OCI-LY3 (cell line): ENCODE measurements around the gene SMYD3.

Source experiments
- EZH2phosphoT487 ChIP-seq: fragments of 200-600 bp; shearing (Covaris generic); IDR thresholded peaks from 2 replicates; pipeline ENCODE4 v1.6.1; 2018; ENCODE audit warnings: antibody characterized with exemption, mixed run types, low read depth
- TF ChIP-seq, protein P1 (sequence below): fragments of 200-600, 300-600 bp; sonication (generic); IDR thresholded peaks from 2 replicates; pipeline ENCODE4 v1.5.1; 2014; ENCODE audit warnings: antibody characterized with exemption, low read length, low read depth

DNA sequence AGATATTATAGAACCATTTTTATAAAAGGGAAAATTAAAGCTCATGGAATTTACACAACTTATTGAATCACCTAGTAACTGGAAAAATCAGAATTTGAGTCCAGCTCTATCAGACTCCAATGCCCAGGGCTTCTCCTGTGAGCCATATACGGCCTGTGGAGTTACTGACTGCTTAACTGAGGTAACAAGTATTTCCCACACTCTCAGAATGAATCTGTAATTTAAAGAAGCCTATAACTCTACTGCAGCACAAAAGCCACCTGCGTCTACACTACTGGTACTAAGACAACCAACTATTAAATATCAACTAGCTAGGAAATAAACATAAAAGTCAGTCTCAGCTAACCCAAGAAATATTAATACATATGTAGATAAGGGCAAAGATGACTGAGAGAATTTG is 29.4 kb downstream of the SMYD3 start:
- TF ChIP-seq, protein P1, sequence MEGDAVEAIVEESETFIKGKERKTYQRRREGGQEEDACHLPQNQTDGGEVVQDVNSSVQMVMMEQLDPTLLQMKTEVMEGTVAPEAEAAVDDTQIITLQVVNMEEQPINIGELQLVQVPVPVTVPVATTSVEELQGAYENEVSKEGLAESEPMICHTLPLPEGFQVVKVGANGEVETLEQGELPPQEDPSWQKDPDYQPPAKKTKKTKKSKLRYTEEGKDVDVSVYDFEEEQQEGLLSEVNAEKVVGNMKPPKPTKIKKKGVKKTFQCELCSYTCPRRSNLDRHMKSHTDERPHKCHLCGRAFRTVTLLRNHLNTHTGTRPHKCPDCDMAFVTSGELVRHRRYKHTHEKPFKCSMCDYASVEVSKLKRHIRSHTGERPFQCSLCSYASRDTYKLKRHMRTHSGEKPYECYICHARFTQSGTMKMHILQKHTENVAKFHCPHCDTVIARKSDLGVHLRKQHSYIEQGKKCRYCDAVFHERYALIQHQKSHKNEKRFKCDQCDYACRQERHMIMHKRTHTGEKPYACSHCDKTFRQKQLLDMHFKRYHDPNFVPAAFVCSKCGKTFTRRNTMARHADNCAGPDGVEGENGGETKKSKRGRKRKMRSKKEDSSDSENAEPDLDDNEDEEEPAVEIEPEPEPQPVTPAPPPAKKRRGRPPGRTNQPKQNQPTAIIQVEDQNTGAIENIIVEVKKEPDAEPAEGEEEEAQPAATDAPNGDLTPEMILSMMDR, result no peak
- no peak for TF ChIP-seq EZH2phosphoT487
